Naive thymus-derived CD4-positive, alpha-beta T cell (primary cell): Measurements from ENCODE around the gene NT5C. TPM values are rescaled to one million over a fixed set of nuclear protein-coding genes. Genes with fewer than 3 reads are reported as not detected.

Source experiments
- ATAC-seq: fragments of 150-1000 bp; cut with Tn5 transposase; 2 replicates; pipeline ENCODE4 v1.10.0; 2021; ENCODE audit warnings: mild to moderate bottlenecking, moderate library complexity
- CTCF ChIA-PET: fragments of 350-600 bp; sonication (Branson Sonifier 250); formaldehyde crosslinking; loops from one replicate; lab custom pipeline; 2021; ENCODE audit warnings: antibody characterized with exemption; lab: Charles Lee
- POLR2A ChIA-PET: fragments of 350-600 bp; sonication (Branson Sonifier 250); formaldehyde crosslinking; loops from one replicate; lab custom pipeline; 2021; ENCODE audit warnings: antibody characterized with exemption, inconsistent platforms; lab: Charles Lee
- DNase-seq, 9 donors: peaks; one replicate each; pipeline versions ENCODE4 v3.0.0 to v3.0.0-alpha.2; 2020 to 2022; ENCODE audit warnings: mixed read lengths in 1 of 9
- H3K27ac ChIP-seq: one replicate; pipeline ENCODE4 v1.7.0; 2013; ENCODE audit warnings: mild to moderate bottlenecking, low read depth, low read length, moderate library complexity
- H3K27me3 ChIP-seq, 2 donors: one replicate each; pipeline ENCODE4 v1.7.0; 2013; ENCODE audit warnings: low read length in 2 of 2, mild to moderate bottlenecking in 2 of 2, moderate library complexity in 2 of 2; ENCODE audit not compliant: control insufficient read depth in 2 of 2, insufficient read depth in 2 of 2
- H3K36me3 ChIP-seq, 3 experiments: 1 replicate in 2 of 3; 2 replicates in 1 of 3; pipeline ENCODE4 v1.7.0; 2013; ENCODE audit warnings: low read length in 3 of 3, mild to moderate bottlenecking in 3 of 3, moderate library complexity in 1 of 3; ENCODE audit not compliant: insufficient read depth in 3 of 3, control insufficient read depth in 2 of 3
- H3K4me1 ChIP-seq, 2 donors: one replicate each; pipeline ENCODE4 v1.7.0; 2013; ENCODE audit warnings: low read length in 2 of 2, mild to moderate bottlenecking in 2 of 2, moderate library complexity in 1 of 2; ENCODE audit not compliant: control insufficient read depth in 2 of 2, insufficient read depth in 2 of 2
- H3K4me3 ChIP-seq: 2 replicates; pipeline ENCODE4 v1.7.0; 2013; ENCODE audit warnings: mild to moderate bottlenecking, low read length
- H3K9me3 ChIP-seq, 3 experiments: 1 replicate in 2 of 3; 2 replicates in 1 of 3; pipeline ENCODE4 v1.7.0; 2013; ENCODE audit warnings: low read length in 3 of 3; ENCODE audit not compliant: control insufficient read depth in 2 of 3
- H3K27ac Mint-ChIP-seq, 9 donors: one replicate each; pipeline ENCODE4 v1.8.0; 2020 to 2022; ENCODE audit warnings: mixed read lengths in 9 of 9, mild to moderate bottlenecking in 8 of 9, moderate library complexity in 5 of 9, inconsistent platforms in 2 of 9
- H3K27me3 Mint-ChIP-seq, 5 donors: one replicate each; pipeline ENCODE4 v1.8.0; 2021 to 2022; ENCODE audit warnings: mixed read lengths in 5 of 5, mild to moderate bottlenecking in 1 of 5
- H3K36me3 Mint-ChIP-seq, 5 donors: one replicate each; pipeline ENCODE4 v1.8.0; 2020 to 2022; ENCODE audit warnings: mixed read lengths in 5 of 5, mild to moderate bottlenecking in 3 of 5, inconsistent platforms in 1 of 5
- H3K4me1 Mint-ChIP-seq, 7 donors: one replicate each; pipeline ENCODE4 v1.8.0; 2020 to 2022; ENCODE audit warnings: mixed read lengths in 7 of 7, mild to moderate bottlenecking in 3 of 7, inconsistent platforms in 1 of 7
- H3K4me3 Mint-ChIP-seq, 10 donors: one replicate each; pipeline ENCODE4 v1.8.0; 2020 to 2022; ENCODE audit warnings: mild to moderate bottlenecking in 10 of 10, mixed read lengths in 10 of 10, moderate library complexity in 6 of 10, inconsistent platforms in 2 of 10
- H3K9me3 Mint-ChIP-seq, 11 donors: one replicate each; pipeline ENCODE4 v1.8.0; 2020 to 2022; ENCODE audit warnings: mixed read lengths in 11 of 11, mild to moderate bottlenecking in 4 of 11, inconsistent platforms in 1 of 11, moderate library complexity in 1 of 11
- intact Hi-C, 2 donors: fragments of 100-400 bp; cut with micrococcal nuclease; formaldehyde crosslinking; loops; one replicate each; pipeline ENCODE4 v1.15.1; 2023
- polyA plus RNA-seq, 2 donors: library from polyadenylated mRNA; unstranded; fragments of 300-500 nt; fragmentation: Illumina TruSeq; gene quantifications; one replicate each; pipeline ENCODE4 v1.2.3, GENCODE V29; 2021
- total RNA-seq, 6 experiments: library from RNA in 5 of 6; stranded (reverse) in 5 of 6; gene quantifications; 1 replicate in 5 of 6; 2 replicates in 1 of 6; pipeline ENCODE4 v1.2.3 and lab custom pipeline; 2021 to 2026

The NT5C gene
- total and polyA plus RNA-seq, 7 experiments from 2014 or later: 23.4 to 54.8 (median 35.9) TPM

DNA sequence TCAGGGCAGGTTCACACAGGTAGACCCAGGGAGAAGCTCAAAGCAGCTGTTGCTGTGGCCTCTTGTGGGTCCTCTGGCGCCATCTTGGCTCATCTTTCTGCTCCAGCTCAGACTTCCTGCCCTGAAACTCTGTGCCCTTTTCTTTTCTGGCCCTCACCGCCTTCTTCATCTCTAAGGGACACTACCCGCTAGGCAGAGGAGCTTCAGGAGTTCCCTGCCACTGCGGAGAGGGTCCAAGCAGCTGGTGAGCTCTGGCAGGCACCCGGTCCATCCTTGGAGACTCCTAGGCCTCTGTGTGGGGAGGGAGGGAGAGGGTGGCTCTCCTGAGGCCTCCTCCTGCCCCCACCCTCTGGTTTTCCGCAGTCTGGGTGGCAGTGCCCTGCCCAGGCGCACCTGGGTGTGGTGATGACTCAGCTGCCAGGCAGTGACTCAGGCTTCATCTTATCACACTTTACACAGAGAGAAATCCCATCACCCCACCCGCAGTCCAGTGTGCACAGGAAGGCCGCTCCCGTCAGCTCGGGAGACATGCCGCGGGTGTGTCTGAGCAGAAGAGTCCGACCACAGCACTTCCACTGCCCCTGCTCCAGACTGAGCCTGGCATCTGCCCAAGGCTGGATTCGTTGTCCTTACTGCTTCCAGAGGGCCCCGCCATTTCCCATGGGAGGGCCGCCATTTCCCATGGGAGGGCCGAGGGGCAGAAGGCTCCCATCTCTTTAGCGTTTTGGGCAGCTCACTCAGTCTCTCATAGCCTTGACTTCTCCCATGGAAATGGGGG, 7.3 kb downstream of the NT5C start:
- peak overlapping the region in 6 of 9 donors; percentile 31 to 91 (median 58) for H3K27ac Mint-ChIP-seq
- H3K27me3 Mint-ChIP-seq: no peaks in the 10 kb centered on the region
- H3K4me1 Mint-ChIP-seq: peaks cover 24 to 40% (median 33%) of the 10 kb centered on the region in 7 donors
- H3K27me3 ChIP-seq: no peaks in the 10 kb centered on the region
- POLR2A ChIA-PET: interaction anchor here (0.6 to 2.3 kb wide), 5 partner anchors 10 to 63 kb away, joined by 3 to 11 read pairs (median 5); partner anchors contain the start of gene ARMC7
- H3K36me3 Mint-ChIP-seq: peaks cover 0 to 29% (median 4%) of the 10 kb centered on the region in 5 donors
- H3K9me3 ChIP-seq: no peaks in the 10 kb centered on the region
- H3K36me3 ChIP-seq: peaks cover 0 to 6% (median 0%) of the 10 kb centered on the region in 3 experiments
- intact Hi-C loops: loop anchor here in 1 of 2 donors (1.0 kb wide), 1 partner anchor 10 kb away; no protein-coding TSS in a partner anchor
- peak overlapping the region in 3 of 10 donors; percentile 6 to 81 (median 16) for H3K4me3 Mint-ChIP-seq
- no peaks in the 10 kb centered on the region for H3K9me3 Mint-ChIP-seq
- ATAC-seq (peak; percentile 80), DNase-seq (peak in 1 of 9 donors; percentile 48)
- CTCF ChIA-PET: interaction anchor here (5.7 kb wide), 1 partner anchor 10 kb away, joined by 47 read pairs; no protein-coding TSS in a partner anchor
- no peak overlapping the region for H3K27ac ChIP-seq
- H3K4me3 ChIP-seq: no peak overlapping the region
- H3K4me1 ChIP-seq: peaks cover 3 to 18% of the 10 kb centered on the region in 2 donors

DNA sequence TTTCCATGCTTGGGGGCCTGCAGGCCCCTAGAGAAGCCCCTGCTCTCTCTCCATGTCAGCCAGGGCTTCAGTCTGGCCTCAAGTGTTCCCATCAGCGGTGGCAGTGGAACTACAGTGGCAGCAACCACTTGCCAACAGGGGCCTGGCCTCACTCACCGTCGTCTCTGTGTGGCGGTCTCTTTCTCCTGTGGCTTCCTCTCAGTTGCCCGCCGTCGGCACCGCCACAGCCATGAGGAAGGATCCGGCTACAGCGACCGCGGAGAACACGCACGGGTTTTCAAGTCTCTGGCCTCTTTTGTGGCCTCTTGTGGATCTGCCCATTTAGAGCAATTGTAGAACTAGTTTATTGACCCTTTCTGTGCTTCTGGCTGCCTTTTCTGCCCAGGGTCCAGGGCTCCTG, 13.2 kb downstream of the NT5C start:
- no peaks in the 10 kb centered on the region for H3K27me3 ChIP-seq
- intact Hi-C loops: no loop called here
- DNase-seq (no peak), ATAC-seq (no peak)
- peaks cover 0 to 17% (median 0%) of the 10 kb centered on the region in 3 experiments for H3K36me3 ChIP-seq
- H3K4me3 ChIP-seq: no peak overlapping the region
- H3K4me1 ChIP-seq: peaks cover 11% of the 10 kb centered on the region in 2 donors
- Mint-ChIP-seq H3K4me3 (no peak overlapping the region), H3K9me3 (no peaks in the 10 kb centered on the region), H3K4me1 (peaks cover 11 to 37% (median 26%) of the 10 kb centered on the region in 7 donors), H3K27me3 (no peaks in the 10 kb centered on the region), H3K27ac (peak overlapping the region in 1 of 9 donors; percentile 28), H3K36me3 (peaks cover 0 to 25% (median 7%) of the 10 kb centered on the region in 5 donors)
- H3K9me3 ChIP-seq: no peaks in the 10 kb centered on the region
- CTCF ChIA-PET: interaction anchor here (1.2 to 9.3 kb wide), 3 partner anchors 53 to 85 kb away, joined by 6 to 136 read pairs (median 102); partner anchors contain the start of gene NUP85
- POLR2A ChIA-PET: no interaction called here
- no peak overlapping the region for H3K27ac ChIP-seq

DNA sequence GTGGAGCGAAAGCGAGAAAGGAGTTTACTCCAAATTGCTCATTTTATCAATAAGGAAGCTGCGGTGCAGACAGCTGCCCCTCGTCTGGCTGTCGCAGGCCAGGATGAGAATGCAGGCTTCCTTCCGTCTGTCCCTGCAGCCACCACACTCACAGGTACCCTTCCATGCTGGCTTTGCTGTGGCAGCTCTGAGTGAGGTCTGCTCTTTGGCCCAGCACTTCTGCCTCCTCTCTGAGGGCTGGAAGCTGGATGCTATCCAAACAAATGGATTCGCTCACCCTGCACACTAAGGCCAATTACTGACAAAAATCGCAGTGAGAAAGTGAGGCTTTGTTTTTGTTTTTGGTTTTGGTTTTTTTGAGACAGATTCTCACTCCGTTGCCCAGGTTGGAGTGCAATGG, 14.8 kb downstream of the NT5C start:
- peaks cover 0 to 17% (median 0%) of the 10 kb centered on the region in 3 experiments for H3K36me3 ChIP-seq
- H3K27ac ChIP-seq: no peak overlapping the region
- no peaks in the 10 kb centered on the region for H3K27me3 ChIP-seq
- CTCF ChIA-PET: interaction anchor here (0.5 to 9.3 kb wide), 6 partner anchors 9 to 408 kb away, joined by 3 to 136 read pairs (median 26); partner anchors contain the start of genes LLGL2 and NUP85
- H3K4me3 Mint-ChIP-seq: no peak overlapping the region
- DNase-seq: no peak
- intact Hi-C loops: no loop called here
- peaks cover 11 to 14% of the 10 kb centered on the region in 2 donors for H3K4me1 ChIP-seq
- H3K27ac Mint-ChIP-seq: no peak overlapping the region
- peaks cover 17 to 42% (median 33%) of the 10 kb centered on the region in 7 donors for H3K4me1 Mint-ChIP-seq
- POLR2A ChIA-PET: interaction anchor here (0.6 to 1.7 kb wide), 4 partner anchors 9 to 85 kb away, joined by 3 to 5 read pairs (median 4); no protein-coding TSS in a partner anchor
- H3K27me3 Mint-ChIP-seq: no peaks in the 10 kb centered on the region
- peaks cover 4 to 31% (median 12%) of the 10 kb centered on the region in 5 donors for H3K36me3 Mint-ChIP-seq
- ATAC-seq: no peak
- H3K9me3 ChIP-seq: no peaks in the 10 kb centered on the region
- no peak overlapping the region for H3K4me3 ChIP-seq
- no peaks in the 10 kb centered on the region for H3K9me3 Mint-ChIP-seq

DNA sequence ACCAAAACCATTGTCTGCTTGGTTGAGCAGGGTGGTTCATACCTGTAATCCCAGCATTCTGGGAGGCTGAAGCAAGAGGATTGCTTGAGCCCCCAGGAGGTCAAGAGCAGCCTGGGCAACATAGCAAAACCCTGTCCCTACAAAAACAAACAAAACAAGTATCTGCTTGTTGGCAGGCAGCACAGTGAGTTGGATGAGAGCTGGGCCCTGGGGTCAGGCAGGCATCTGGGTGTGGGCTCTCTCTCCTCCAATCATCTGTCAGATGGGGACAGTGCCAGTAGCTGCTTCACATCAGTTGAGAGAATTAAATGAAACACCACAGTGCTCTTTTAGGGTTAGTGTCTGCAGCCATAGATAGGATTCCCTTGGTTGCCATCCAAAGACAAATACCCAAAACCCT, 16.0 kb downstream of the NT5C start:
- CTCF ChIA-PET: interaction anchor here (0.6 to 9.3 kb wide), 10 partner anchors 10 to 154 kb away, joined by 4 to 136 read pairs (median 32); partner anchors contain the start of genes NT5C and NUP85

DNA sequence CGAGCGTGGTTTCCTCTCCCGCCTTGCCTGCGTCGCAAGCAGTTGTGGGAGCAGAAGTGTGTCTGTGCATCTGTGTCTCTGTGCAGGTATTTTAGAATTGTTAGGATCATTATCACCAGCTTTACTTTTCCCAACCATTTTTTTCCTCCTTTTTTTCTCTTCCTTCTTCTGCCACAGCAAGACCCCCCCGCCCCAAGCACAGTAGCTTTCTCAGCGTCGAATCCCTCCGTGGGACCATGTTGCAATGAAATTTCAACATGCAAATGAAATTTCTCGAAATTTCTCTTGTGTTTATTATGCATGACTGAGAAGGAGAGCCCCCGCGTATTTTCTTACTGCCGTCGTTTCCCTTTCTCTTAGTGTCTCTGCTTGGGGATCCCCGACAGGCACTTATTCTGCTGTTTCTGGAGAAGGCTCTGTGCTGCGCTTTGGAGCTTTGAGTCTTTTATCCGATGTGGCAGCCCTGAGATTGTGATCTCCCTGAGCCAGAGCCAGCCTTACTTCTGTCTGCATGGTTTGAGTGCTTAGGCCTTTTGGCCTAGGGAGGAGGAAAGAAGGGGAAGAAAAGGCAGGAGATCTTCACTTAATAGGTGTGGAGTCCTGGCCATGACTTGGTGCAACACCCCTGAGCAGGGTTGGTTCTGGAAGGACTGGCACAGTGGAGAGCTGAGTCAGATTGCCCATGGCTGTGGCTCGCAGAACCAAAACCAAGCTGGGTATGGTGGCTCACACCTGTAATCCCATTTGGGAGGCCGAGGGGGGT, 16.8 kb downstream of the NT5C start:
- ATAC-seq (no peak), DNase-seq (no peak)
- Histone ChIP-seq H3K9me3 (no peaks in the 10 kb centered on the region), H3K4me3 (peak overlapping the region; percentile 75), H3K4me1 (peaks cover 16 to 19% of the 10 kb centered on the region in 2 donors), H3K27ac (peak overlapping the region; percentile 71), H3K27me3 (no peaks in the 10 kb centered on the region), H3K36me3 (peaks cover 0 to 13% (median 0%) of the 10 kb centered on the region in 3 experiments)
- peak overlapping the region; percentile 82 to 96 (median 89) for H3K4me3 Mint-ChIP-seq
- H3K4me1 Mint-ChIP-seq: peaks cover 27 to 47% (median 37%) of the 10 kb centered on the region in 7 donors
- intact Hi-C loops: loop anchor here (1.0 to 5.0 kb wide), 13 partner anchors 10 to 298 kb away; partner anchors contain the start of genes JPT1 (in 2 of the 2), NT5C (in 2 of the 2) and MIF4GD (in 1 of the 2)
- H3K9me3 Mint-ChIP-seq: no peaks in the 10 kb centered on the region
- POLR2A ChIA-PET: interaction anchor here (0.6 to 3.0 kb wide), 31 partner anchors 9 to 157 kb away, joined by 3 to 16 read pairs (median 5); partner anchors contain the start of genes GGA3, JPT1, MIF4GD and MRPL58
- no peaks in the 10 kb centered on the region for H3K27me3 Mint-ChIP-seq
- peaks cover 5 to 24% (median 12%) of the 10 kb centered on the region in 5 donors for H3K36me3 Mint-ChIP-seq
- CTCF ChIA-PET: interaction anchor here (0.6 to 9.3 kb wide), 43 partner anchors 9 to 423 kb away, joined by 3 to 136 read pairs (median 4); partner anchors contain the start of genes CDR2L, MIF4GD, MRPL58 and NT5C
- peak overlapping the region; percentile 81 to 96 (median 91) for H3K27ac Mint-ChIP-seq

More for the DNA sequence above, 16.0 kb downstream of the NT5C start:
- Histone ChIP-seq H3K4me1 (peaks cover 16 to 17% of the 10 kb centered on the region in 2 donors), H3K27me3 (no peaks in the 10 kb centered on the region), H3K4me3 (no peak overlapping the region), H3K9me3 (no peaks in the 10 kb centered on the region), H3K27ac (no peak overlapping the region), H3K36me3 (peaks cover 0 to 17% (median 0%) of the 10 kb centered on the region in 3 experiments)
- Mint-ChIP-seq H3K27ac (peak overlapping the region in 1 of 9 donors; percentile 88), H3K4me3 (peak overlapping the region in 2 of 10 donors; percentile 82 to 89), H3K4me1 (peaks cover 22 to 43% (median 37%) of the 10 kb centered on the region in 7 donors), H3K27me3 (no peaks in the 10 kb centered on the region), H3K36me3 (peaks cover 5 to 25% (median 12%) of the 10 kb centered on the region in 5 donors), H3K9me3 (no peaks in the 10 kb centered on the region)
- DNase-seq (no peak), ATAC-seq (no peak)
- POLR2A ChIA-PET: interaction anchor here (0.6 to 2.5 kb wide), 10 partner anchors 10 to 355 kb away, joined by 3 to 16 read pairs (median 6); partner anchors contain the start of genes GGA3, MRPS7, NT5C and NUP85
- intact Hi-C loops: no loop called here
